H1 (cell line): Measurements from ENCODE around the gene RIPPLY2.

Source experiments
- TAF1 ChIP-seq: IDR thresholded peaks from 2 replicates; pipeline ENCODE4 v1.6.1; 2011; ENCODE audit warnings: mild to moderate bottlenecking, low read depth, low read length
- TF ChIP-seq, protein P1 (sequence below), 3 experiments: IDR thresholded peaks; 1 replicate in 2 of 3; 2 replicates in 1 of 3; pipeline versions ENCODE4 v1.5.1 to v1.6.1; 2011; ENCODE audit warnings: low read length in 3 of 3, mild to moderate bottlenecking in 3 of 3, inconsistent platforms in 2 of 3, low read depth in 1 of 3, moderate library complexity in 1 of 3; ENCODE audit not compliant: insufficient read depth in 1 of 3; ENCODE audit errors: control extremely low read depth in 1 of 3
- TF ChIP-seq, protein P2 (sequence below): IDR thresholded peaks from 2 replicates; pipeline ENCODE4 v1.6.1; 2011; ENCODE audit warnings: low read depth, mild to moderate bottlenecking, low read length; ENCODE audit not compliant: insufficient read depth
- TF ChIP-seq, protein P3 (sequence below): fragments of 300-600 bp; sonication (generic); IDR thresholded peaks from 2 replicates; pipeline ENCODE4 v1.7.1; 2012; ENCODE audit warnings: low read length, moderate library complexity, mild to moderate bottlenecking, inconsistent platforms; ENCODE audit not compliant: insufficient replicate concordance

GRCh38 chr6:83884523-83884922 lies 31.4 kb downstream of the RIPPLY2 start:
- TF ChIP-seq, protein P1, sequence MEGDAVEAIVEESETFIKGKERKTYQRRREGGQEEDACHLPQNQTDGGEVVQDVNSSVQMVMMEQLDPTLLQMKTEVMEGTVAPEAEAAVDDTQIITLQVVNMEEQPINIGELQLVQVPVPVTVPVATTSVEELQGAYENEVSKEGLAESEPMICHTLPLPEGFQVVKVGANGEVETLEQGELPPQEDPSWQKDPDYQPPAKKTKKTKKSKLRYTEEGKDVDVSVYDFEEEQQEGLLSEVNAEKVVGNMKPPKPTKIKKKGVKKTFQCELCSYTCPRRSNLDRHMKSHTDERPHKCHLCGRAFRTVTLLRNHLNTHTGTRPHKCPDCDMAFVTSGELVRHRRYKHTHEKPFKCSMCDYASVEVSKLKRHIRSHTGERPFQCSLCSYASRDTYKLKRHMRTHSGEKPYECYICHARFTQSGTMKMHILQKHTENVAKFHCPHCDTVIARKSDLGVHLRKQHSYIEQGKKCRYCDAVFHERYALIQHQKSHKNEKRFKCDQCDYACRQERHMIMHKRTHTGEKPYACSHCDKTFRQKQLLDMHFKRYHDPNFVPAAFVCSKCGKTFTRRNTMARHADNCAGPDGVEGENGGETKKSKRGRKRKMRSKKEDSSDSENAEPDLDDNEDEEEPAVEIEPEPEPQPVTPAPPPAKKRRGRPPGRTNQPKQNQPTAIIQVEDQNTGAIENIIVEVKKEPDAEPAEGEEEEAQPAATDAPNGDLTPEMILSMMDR (IDR thresholded peaks at IDR 0.05; ENCODE audit: control extremely low read depth in 1 of 3, insufficient read depth in 1 of 3, low read depth in 1 of 3, low read length in 3 of 3) = peak in 2 of 3 experiments; percentile 20 to 56; a peak in 2 of 4 replicates
- TF ChIP-seq, protein P2, sequence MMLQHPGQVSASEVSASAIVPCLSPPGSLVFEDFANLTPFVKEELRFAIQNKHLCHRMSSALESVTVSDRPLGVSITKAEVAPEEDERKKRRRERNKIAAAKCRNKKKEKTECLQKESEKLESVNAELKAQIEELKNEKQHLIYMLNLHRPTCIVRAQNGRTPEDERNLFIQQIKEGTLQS = no peak
- TF ChIP-seq, protein P3, sequence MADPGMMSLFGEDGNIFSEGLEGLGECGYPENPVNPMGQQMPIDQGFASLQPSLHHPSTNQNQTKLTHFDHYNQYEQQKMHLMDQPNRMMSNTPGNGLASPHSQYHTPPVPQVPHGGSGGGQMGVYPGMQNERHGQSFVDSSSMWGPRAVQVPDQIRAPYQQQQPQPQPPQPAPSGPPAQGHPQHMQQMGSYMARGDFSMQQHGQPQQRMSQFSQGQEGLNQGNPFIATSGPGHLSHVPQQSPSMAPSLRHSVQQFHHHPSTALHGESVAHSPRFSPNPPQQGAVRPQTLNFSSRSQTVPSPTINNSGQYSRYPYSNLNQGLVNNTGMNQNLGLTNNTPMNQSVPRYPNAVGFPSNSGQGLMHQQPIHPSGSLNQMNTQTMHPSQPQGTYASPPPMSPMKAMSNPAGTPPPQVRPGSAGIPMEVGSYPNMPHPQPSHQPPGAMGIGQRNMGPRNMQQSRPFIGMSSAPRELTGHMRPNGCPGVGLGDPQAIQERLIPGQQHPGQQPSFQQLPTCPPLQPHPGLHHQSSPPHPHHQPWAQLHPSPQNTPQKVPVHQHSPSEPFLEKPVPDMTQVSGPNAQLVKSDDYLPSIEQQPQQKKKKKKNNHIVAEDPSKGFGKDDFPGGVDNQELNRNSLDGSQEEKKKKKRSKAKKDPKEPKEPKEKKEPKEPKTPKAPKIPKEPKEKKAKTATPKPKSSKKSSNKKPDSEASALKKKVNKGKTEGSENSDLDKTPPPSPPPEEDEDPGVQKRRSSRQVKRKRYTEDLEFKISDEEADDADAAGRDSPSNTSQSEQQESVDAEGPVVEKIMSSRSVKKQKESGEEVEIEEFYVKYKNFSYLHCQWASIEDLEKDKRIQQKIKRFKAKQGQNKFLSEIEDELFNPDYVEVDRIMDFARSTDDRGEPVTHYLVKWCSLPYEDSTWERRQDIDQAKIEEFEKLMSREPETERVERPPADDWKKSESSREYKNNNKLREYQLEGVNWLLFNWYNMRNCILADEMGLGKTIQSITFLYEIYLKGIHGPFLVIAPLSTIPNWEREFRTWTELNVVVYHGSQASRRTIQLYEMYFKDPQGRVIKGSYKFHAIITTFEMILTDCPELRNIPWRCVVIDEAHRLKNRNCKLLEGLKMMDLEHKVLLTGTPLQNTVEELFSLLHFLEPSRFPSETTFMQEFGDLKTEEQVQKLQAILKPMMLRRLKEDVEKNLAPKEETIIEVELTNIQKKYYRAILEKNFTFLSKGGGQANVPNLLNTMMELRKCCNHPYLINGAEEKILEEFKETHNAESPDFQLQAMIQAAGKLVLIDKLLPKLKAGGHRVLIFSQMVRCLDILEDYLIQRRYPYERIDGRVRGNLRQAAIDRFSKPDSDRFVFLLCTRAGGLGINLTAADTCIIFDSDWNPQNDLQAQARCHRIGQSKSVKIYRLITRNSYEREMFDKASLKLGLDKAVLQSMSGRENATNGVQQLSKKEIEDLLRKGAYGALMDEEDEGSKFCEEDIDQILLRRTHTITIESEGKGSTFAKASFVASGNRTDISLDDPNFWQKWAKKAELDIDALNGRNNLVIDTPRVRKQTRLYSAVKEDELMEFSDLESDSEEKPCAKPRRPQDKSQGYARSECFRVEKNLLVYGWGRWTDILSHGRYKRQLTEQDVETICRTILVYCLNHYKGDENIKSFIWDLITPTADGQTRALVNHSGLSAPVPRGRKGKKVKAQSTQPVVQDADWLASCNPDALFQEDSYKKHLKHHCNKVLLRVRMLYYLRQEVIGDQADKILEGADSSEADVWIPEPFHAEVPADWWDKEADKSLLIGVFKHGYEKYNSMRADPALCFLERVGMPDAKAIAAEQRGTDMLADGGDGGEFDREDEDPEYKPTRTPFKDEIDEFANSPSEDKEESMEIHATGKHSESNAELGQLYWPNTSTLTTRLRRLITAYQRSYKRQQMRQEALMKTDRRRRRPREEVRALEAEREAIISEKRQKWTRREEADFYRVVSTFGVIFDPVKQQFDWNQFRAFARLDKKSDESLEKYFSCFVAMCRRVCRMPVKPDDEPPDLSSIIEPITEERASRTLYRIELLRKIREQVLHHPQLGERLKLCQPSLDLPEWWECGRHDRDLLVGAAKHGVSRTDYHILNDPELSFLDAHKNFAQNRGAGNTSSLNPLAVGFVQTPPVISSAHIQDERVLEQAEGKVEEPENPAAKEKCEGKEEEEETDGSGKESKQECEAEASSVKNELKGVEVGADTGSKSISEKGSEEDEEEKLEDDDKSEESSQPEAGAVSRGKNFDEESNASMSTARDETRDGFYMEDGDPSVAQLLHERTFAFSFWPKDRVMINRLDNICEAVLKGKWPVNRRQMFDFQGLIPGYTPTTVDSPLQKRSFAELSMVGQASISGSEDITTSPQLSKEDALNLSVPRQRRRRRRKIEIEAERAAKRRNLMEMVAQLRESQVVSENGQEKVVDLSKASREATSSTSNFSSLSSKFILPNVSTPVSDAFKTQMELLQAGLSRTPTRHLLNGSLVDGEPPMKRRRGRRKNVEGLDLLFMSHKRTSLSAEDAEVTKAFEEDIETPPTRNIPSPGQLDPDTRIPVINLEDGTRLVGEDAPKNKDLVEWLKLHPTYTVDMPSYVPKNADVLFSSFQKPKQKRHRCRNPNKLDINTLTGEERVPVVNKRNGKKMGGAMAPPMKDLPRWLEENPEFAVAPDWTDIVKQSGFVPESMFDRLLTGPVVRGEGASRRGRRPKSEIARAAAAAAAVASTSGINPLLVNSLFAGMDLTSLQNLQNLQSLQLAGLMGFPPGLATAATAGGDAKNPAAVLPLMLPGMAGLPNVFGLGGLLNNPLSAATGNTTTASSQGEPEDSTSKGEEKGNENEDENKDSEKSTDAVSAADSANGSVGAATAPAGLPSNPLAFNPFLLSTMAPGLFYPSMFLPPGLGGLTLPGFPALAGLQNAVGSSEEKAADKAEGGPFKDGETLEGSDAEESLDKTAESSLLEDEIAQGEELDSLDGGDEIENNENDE = no peak
- no peak for TF ChIP-seq TAF1
